IMR-90 (cell line): ENCODE results near the gene MTFR2. TPM values are rescaled to one million over a fixed set of nuclear protein-coding genes. Genes with fewer than 3 reads are reported as not detected.

Source experiments
- ATAC-seq: fragments of 200-7000 bp; cut with Tn5 transposase; 2 replicates; pipeline ENCODE4 v1.9.1; 2020; ENCODE audit warnings: low read depth, mild to moderate bottlenecking, moderate library complexity
- BruUV-seq: library from RNA; stranded (reverse); fragments of 400-500 nt; replicated peaks from 2 replicates; lab custom pipeline; 2021; lab: Mats Ljungman, UMichigan
- CTCF ChIA-PET: fragments of 300-600 bp; formaldehyde crosslinking; extraction: SDS; loops from one replicate; lab custom pipeline; 2021; ENCODE audit warnings: antibody characterized with exemption; lab: Yijun Ruan, JAX
- POLR2A ChIA-PET: fragments of 300-600 bp; sonication (Branson Sonifier 250); formaldehyde crosslinking; loops from one replicate; lab custom pipeline; 2022; ENCODE audit warnings: antibody characterized with exemption; ENCODE audit not compliant: unreplicated experiment; lab: Charles Lee
- DNase-seq: peaks from one replicate; pipeline ENCODE4 v3.0.0; 2013
- H2AFZ ChIP-seq: replicated peaks from 2 replicates; pipeline ENCODE3; 2013; ENCODE audit warnings: low read length, mild to moderate bottlenecking; ENCODE audit not compliant: poor library complexity
- H2AK5ac ChIP-seq: 2 replicates; pipeline ENCODE4 v1.6.1; 2013; ENCODE audit warnings: low read depth, low read length, inconsistent platforms
- H2AK9ac ChIP-seq: replicated peaks from 2 replicates; pipeline ENCODE3; 2013; ENCODE audit warnings: mild to moderate bottlenecking, low read depth, low read length, moderate library complexity; ENCODE audit not compliant: poor library complexity
- H2BK120ac ChIP-seq: 2 replicates; pipeline ENCODE4 v1.6.1; 2013; ENCODE audit warnings: low read depth, low read length, inconsistent platforms
- H2BK15ac ChIP-seq: 3 replicates; pipeline ENCODE4 v1.6.1; 2013; ENCODE audit warnings: low read depth, low read length, inconsistent platforms
- H2BK20ac ChIP-seq: 2 replicates; pipeline ENCODE4 v1.6.1; 2013; ENCODE audit warnings: low read depth, mild to moderate bottlenecking, inconsistent platforms, low read length, moderate library complexity
- H2BK5ac ChIP-seq: 2 replicates; pipeline ENCODE4 v1.6.1; 2013; ENCODE audit warnings: mild to moderate bottlenecking, low read depth, low read length, inconsistent platforms; ENCODE audit not compliant: poor library complexity, severe bottlenecking
- H3K14ac ChIP-seq: replicated peaks from 2 replicates; pipeline ENCODE4 v1.6.1; 2013; ENCODE audit warnings: low read depth, low read length, inconsistent platforms
- H3K18ac ChIP-seq: 2 replicates; pipeline ENCODE4 v1.6.1; 2013; ENCODE audit warnings: low read depth, low read length, control low read depth
- H3K23ac ChIP-seq: 2 replicates; pipeline ENCODE4 v1.6.1; 2013; ENCODE audit warnings: low read depth, low read length, inconsistent platforms
- H3K27ac ChIP-seq: 2 replicates; pipeline ENCODE4 v1.5.1; 2013; ENCODE audit warnings: mild to moderate bottlenecking, control low read depth, low read length; ENCODE audit not compliant: insufficient read depth
- H3K27me3 ChIP-seq: 2 replicates; pipeline ENCODE4 v1.6.1; 2013; ENCODE audit warnings: low read length; ENCODE audit not compliant: control insufficient read depth, insufficient read depth
- H3K36me3 ChIP-seq: 2 replicates; pipeline ENCODE4 v1.6.1; 2013; ENCODE audit warnings: low read length, mixed read lengths; ENCODE audit not compliant: control insufficient read depth, insufficient read depth
- H3K4ac ChIP-seq: 2 replicates; pipeline ENCODE4 v1.6.1; 2013; ENCODE audit warnings: low read depth, low read length, inconsistent platforms
- H3K4me1 ChIP-seq: 2 replicates; pipeline ENCODE4 v1.6.1; 2013; ENCODE audit warnings: low read length, mixed read lengths; ENCODE audit not compliant: control insufficient read depth, insufficient read depth
- H3K4me2 ChIP-seq: 2 replicates; pipeline ENCODE4 v1.6.1; 2013; ENCODE audit warnings: low read depth, mild to moderate bottlenecking, control low read depth, low read length, moderate library complexity
- H3K4me3 ChIP-seq: 2 replicates; pipeline ENCODE4 v1.5.1; 2013; ENCODE audit warnings: low read depth, mild to moderate bottlenecking, control low read depth, low read length, moderate library complexity; ENCODE audit not compliant: insufficient read depth
- H3K56ac ChIP-seq: 2 replicates; pipeline ENCODE4 v1.6.1; 2013; ENCODE audit warnings: low read length, inconsistent platforms; ENCODE audit not compliant: insufficient read depth; ENCODE audit errors: extremely low read depth
- H3K79me1 ChIP-seq, 2 experiments: 2 replicates each; pipeline ENCODE4 v1.6.1; 2013; ENCODE audit warnings: low read length in 2 of 2, inconsistent platforms in 1 of 2, low read depth in 1 of 2
- H3K9ac ChIP-seq: 2 replicates; pipeline ENCODE4 v1.6.1; 2013; ENCODE audit warnings: low read depth, low read length, control low read depth
- H3K9me1 ChIP-seq: 2 replicates; pipeline ENCODE4 v1.6.1; 2013; ENCODE audit warnings: low read length, inconsistent platforms; ENCODE audit not compliant: insufficient read depth
- H3K9me3 ChIP-seq: 2 replicates; pipeline ENCODE4 v1.6.1; 2013; ENCODE audit warnings: low read length; ENCODE audit not compliant: control insufficient read depth, insufficient read depth
- H4K20me1 ChIP-seq: 2 replicates; pipeline ENCODE4 v1.6.1; 2013; ENCODE audit warnings: low read length, inconsistent platforms; ENCODE audit not compliant: insufficient read depth
- H4K5ac ChIP-seq: 2 replicates; pipeline ENCODE4 v1.6.1; 2013; ENCODE audit warnings: mild to moderate bottlenecking, low read depth, low read length, control low read depth
- H4K8ac ChIP-seq, 2 experiments: 2 replicates each; pipeline ENCODE4 v1.6.1; 2013; ENCODE audit warnings: low read depth in 2 of 2, low read length in 2 of 2, control low read depth in 1 of 2, inconsistent platforms in 1 of 2
- H4K91ac ChIP-seq: 2 replicates; pipeline ENCODE4 v1.6.1; 2013; ENCODE audit warnings: low read depth, low read length, inconsistent platforms; ENCODE audit not compliant: insufficient read depth
- SMC3 ChIP-seq: fragments of 150-350 bp; IDR thresholded peaks from 2 replicates; pipeline ENCODE4 v1.6.1; 2016; ENCODE audit warnings: low read depth, mild to moderate bottlenecking, antibody characterized with exemption, low read length, moderate library complexity
- WGBS, 2 experiments: methylation state at CpG; one replicate each; pipeline versions ENCODE4 v1.1.5 to v1.1.7; 2013; ENCODE audit warnings: missing lambda C conversion rate in 2 of 2; ENCODE audit not compliant: insufficient read length in 1 of 2; ENCODE audit errors: extremely low coverage in 2 of 2; 5-methylcytosine and 5-hydroxymethylcytosine counted together
- dilution Hi-C: fragments of 300-500 bp; cut with HindIII; formaldehyde crosslinking; loops from one replicate; pipeline ENCODE4 v1.14.3; 2018; ENCODE audit warnings: low sequenced_read_pairs; ENCODE audit not compliant: unreplicated experiment
- in situ Hi-C: fragments of 300-500 bp; cut with MboI; formaldehyde crosslinking; loops from 3 replicates; pipeline ENCODE4 v1.14.3; 2019; ENCODE audit warnings: low sequenced_read_pairs, inconsistent platforms, mixed read lengths
- intact Hi-C: fragments of 100-400 bp; cut with micrococcal nuclease; formaldehyde crosslinking; loops from 2 replicates; pipeline ENCODE4 v1.10.0; 2022
- polyA plus RNA-seq, 3 experiments: library from polyadenylated mRNA; depleted of rRNA; stranded (reverse); fragments of >200 nt; gene quantifications; 2 replicates each; pipeline ENCODE4 v1.2.3, GENCODE V29; 2012; ENCODE audit warnings: low replicate concordance in 1 of 3
- total RNA-seq: library from RNA; depleted of rRNA; stranded (reverse); fragments of >200 nt; gene quantifications from 2 replicates; pipeline ENCODE4 v1.2.3, GENCODE V29; 2012

MTFR2 gene
- total and polyA plus RNA-seq, 2 of the 4 experiments (the other 2 are of a cell fraction), result 0.72 to 7.2 TPM

GRCh38 chr6:136191606-136192312, 58.4 kb downstream of the MTFR2 start:
- Histone ChIP-seq H4K20me1 (no peaks in the 10 kb centered on the region), H3K4me2 (no peak overlapping the region), H2AFZ (no peak overlapping the region), H2AK9ac (no peak overlapping the region), H3K4ac (no peak overlapping the region), H3K9me3 (no peaks in the 10 kb centered on the region), H3K27ac (no peak overlapping the region), H2BK15ac (no peak overlapping the region), H4K8ac (no peak overlapping the region), H3K27me3 (no peaks in the 10 kb centered on the region), H3K14ac (no peak overlapping the region), H3K18ac (no peak overlapping the region), H4K91ac (no peak overlapping the region), H4K5ac (no peak overlapping the region; the same call in 1 of the 2 replicates), H3K79me1 (no peaks in the 10 kb centered on the region), H2AK5ac (no peak overlapping the region), H2BK120ac (no peak overlapping the region), H3K9me1 (peaks cover 3% of the 10 kb centered on the region; the same call in 1 of the 2 replicates), H3K23ac (no peak overlapping the region), H3K36me3 (peaks cover 34% of the 10 kb centered on the region), H3K4me1 (peaks cover 3% of the 10 kb centered on the region; the same call in 1 of the 2 replicates), H3K9ac (no peak overlapping the region), H3K4me3 (no peak overlapping the region), H3K56ac (no peak overlapping the region), H2BK20ac (no peak overlapping the region), H2BK5ac (peak overlapping the region; percentile 27)
- POLR2A ChIA-PET, result no interaction called here
- TF ChIP-seq SMC3, result no peak
- no peak for DNase-seq
- no peak for ATAC-seq
- 96% methylated on average over 14 of the region's 32 CpGs; no CpG with 5 or more reads in 1 of the 2 experiments for WGBS, 2 experiments
- intact Hi-C loops, result no loop called here
- BruUV-seq, result no TSS peak
- dilution Hi-C loops, result no loop called here
- in situ Hi-C loops, result no loop called here
- CTCF ChIA-PET, result no interaction called here
